SW480 (cell line): ENCODE data around the gene CACNA1G.

Source experiments
- DNase-seq: peaks from one replicate; pipeline ENCODE4 v3.0.0-alpha.2; 2016; ENCODE audit warnings: low spot score

The CACNA1G gene

DNA sequence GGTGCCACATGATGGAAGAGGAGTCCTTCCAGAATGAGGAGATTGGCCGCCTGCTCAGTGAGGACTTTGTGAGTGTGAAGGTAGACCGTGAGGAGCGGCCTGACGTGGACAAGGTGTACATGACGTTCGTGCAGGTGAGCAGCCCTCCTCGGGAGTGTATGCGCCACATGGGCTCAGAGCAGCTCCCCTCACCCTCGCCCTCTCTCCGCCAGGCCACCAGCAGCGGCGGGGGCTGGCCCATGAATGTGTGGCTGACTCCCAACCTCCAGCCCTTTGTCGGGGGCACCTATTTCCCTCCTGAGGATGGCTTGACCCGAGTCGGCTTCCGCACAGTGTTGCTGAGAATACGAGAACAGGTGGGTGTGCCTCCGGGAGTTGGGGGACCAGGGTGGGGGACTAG is 11.7 kb upstream of the CACNA1G start:
- DNase-seq, result no peak

DNA sequence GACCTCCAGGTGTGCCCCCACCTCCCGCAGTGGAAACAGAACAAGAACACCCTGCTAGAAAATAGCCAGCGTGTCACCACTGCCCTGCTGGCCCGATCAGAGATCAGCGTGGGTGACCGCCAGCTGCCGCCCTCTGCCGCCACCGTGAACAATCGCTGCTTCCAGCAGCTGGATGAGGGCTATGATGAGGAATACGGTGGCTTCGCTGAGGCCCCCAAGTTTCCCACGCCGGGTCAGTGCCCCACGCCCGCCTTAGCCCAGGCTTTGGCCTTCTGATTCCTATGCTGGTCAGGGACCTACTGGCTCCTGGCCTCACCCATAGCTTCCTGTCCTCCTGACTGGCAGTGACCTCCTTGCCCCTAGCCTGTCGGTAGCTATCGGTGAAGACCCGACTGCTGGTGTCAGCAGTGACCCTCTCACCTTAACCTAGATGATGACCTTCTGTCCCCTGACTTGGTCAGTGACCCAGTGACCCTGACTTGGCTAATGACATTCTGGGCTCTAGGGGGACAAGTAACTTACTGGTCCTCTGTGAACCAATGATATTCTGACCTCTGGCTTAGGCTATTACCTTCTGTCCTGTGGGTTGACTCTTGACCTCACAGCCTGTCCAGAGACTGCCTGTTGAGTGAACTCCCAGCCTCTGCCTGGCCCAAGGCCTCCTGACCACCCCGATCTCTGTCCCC is 11.1 kb upstream of the CACNA1G start:
- no peak for DNase-seq

DNA sequence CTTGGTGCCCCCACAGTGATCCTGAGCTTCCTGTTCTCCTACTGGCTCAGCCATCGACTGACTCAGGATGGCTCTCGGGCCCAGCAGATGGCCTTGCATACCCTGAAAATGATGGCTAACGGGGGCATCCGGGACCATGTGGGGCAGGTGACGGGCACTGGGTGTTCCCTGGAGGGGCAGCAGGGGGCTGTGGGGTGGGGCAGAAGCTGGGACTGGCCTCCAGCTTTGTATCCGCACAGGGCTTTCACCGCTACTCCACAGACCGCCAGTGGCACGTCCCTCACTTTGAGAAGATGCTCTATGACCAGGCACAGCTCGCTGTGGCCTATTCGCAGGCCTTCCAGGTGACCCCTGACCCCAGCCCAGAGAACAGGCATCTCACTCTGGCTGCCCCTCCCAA is 10.5 kb upstream of the CACNA1G start:
- no peak for DNase-seq

DNA sequence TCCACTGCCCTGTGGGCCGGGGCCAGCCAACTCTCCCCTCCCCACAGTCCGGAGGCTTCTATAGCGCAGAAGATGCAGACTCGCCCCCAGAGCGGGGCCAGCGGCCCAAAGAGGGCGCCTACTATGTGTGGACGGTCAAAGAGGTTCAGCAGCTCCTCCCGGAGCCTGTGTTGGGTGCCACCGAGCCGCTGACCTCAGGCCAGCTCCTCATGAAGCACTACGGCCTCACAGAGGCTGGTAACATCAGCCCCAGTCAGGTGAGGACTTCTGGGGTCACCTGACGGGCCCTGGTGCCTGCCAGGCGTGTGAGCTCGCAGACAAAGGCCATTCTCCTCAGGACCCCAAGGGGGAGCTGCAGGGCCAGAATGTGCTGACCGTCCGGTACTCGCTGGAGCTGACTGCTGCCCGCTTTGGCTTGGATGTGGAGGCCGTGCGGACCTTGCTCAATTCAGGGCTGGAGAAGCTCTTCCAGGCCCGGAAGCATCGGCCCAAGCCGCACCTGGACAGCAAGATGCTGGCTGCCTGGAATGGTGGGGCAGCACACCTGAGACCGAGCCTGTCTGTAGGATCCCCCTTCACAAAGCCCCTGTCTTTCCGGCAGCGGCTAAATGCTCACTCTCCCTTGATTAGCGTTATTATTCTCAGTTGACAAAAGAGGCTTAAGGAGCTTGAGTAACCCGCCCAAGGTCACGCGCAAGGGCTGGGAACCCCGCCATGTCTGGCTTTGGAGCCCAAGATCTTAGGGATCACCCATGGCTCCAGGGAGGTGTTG is 9.7 kb upstream of the CACNA1G start:
- peak; percentile 59 for DNase-seq

DNA sequence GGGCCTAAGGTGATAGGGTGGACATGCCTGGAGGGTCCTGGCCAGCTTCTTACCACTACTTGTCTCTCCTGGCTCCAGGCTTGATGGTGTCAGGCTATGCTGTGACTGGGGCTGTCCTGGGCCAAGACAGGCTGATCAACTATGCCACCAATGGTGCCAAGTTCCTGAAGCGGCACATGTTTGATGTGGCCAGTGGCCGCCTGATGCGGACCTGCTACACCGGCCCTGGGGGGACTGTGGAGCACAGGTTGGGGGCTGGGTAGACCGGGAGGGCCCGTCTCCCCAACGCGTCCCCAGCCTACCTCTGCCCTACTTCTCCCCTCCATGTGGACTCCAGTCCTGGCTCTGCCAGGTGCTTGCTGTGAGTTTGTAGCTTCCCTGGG is 9.1 kb upstream of the CACNA1G start:
- no peak for DNase-seq

DNA sequence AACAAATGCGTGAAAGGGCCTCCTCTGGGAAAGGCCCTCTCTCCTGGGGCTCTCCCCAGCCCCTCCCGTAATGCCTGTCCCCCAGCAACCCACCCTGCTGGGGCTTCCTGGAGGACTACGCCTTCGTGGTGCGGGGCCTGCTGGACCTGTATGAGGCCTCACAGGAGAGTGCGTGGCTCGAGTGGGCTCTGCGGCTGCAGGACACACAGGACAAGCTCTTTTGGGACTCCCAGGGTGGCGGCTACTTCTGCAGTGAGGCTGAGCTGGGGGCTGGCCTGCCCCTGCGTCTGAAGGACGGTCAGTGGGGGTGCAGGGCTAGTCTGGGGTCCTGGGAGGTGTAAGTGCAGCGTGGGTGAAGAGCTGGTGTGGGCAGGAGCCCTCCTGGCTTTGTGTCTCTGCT is 8.6 kb upstream of the CACNA1G start:
- DNase-seq, result no peak

DNA sequence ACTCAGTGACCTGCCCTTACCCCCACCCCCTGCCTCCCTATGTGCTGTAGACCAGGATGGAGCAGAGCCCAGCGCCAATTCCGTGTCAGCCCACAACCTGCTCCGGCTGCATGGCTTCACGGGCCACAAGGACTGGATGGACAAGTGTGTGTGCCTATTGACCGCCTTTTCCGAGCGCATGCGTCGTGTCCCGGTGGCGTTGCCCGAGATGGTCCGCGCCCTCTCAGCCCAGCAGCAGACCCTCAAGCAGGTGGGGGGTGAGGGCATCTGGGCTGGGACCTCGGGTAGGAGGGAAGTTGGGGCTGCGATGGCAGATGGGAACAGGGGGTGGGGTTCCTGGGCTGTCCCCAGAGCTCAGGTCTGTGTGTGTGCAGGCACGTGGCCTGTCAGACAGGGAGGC is 6.3 kb upstream of the CACNA1G start:
- DNase-seq, result no peak

DNA sequence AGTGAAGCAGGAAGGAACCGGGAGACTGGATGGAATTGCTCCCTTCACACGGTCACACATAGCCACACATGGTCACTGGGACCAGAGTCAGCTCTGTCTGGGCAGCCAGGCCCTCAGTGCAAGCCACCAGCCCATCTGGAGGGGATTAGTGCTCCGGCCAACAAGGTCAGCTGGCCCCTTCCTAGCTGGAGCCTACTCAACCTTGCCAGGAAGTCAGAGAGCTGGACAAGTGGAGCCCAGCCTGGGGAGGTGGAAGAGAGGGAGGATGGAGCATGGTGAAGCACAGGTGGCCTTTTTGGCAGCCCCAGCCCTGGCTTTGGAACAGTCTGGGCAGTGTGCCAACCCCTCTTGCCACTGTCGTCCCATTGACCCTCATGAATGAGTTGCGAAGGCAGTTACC is 3.7 kb upstream of the CACNA1G start:
- no peak for DNase-seq

DNA sequence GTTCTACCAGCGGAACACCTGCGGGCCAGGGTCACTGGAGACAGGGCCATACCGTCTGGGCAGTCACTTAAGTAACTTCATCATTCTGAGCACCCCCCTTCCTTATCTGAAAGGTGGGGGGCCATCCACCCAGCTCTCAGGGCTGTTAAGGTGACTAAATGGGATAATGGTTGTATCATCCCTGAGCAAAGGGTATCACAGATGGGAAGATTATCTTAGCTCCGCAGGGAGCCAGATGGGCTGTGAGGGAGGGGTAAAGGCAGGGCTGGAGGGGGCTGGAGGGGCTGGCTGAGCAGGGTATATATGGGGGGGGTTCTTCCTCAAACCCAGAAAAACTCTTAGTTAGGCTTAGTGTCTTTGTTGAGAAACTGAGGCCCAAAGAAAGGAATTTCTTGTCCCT is 2.9 kb upstream of the CACNA1G start:
- DNase-seq, result no peak

DNA sequence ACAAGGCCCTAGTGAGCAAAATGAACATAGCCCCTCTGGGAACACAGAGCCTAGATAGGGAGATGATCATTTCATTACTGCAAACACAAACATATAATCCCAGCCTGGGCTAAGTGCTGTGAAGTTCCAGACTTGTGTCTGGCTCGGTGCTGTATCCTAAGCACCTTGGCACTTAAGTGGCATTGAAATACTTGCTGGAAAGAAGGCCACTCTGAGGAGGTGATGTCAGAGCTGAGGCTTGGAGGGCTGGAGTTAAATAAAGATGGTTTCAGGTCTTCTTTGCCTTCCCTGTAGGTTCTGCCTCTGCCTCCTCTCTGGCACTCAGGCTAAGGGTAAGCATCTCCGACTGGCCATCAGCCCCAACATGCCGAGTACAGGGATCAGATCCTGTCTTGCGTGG is 2.4 kb upstream of the CACNA1G start:
- DNase-seq, result no peak

DNA sequence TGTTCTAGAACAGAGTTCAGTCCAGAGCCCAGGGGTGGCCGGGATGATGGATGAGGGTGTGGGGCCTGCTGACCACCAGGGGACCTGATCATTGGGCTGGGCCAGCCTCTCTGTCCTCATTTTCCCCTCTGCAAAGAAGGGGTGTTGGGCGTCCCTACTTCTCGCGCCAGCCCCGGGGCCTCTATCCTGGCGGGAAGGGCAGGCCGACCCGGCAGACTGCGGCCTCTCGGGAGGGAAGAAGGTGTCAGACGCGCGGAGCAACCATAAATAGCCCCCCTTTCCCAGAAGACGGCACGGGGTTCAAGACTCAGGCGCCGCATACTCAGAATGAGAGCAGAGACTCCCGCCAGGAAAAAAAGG is 2.0 kb upstream of the CACNA1G start:
- no peak for DNase-seq

DNA sequence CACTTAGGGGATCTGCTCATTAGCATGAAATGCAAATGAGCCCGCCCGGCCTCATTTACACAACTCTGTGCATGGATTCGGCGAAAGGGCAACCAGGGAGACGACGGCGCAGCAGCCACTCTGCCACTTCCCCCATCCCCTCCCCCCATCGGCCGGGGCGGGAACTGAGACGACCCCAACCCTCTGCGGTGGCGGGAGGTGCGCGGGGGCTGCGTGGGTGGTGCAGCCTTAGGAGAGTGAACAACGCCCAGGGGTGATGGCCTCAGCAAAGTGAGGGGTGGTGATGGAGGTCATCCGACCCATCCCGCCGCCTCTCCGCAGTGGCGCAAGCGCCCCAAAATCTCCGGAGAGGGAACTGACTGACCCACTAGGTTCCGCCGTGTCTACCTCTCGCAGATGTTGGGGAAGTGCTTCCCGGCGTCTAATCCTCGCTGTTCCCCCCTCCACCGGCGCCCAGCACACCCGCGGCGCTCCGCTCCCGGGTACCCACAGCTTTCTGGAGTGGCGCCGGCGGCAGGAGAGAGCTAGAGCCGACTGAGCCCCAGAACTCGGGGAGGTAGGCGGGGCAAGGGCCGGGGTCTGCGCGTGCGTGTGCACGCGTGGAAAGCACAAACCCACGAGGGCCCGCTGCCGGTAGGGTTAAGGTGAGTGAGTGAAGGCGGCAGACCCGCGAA is 1.4 kb upstream of the CACNA1G start:
- no peak for DNase-seq

DNA sequence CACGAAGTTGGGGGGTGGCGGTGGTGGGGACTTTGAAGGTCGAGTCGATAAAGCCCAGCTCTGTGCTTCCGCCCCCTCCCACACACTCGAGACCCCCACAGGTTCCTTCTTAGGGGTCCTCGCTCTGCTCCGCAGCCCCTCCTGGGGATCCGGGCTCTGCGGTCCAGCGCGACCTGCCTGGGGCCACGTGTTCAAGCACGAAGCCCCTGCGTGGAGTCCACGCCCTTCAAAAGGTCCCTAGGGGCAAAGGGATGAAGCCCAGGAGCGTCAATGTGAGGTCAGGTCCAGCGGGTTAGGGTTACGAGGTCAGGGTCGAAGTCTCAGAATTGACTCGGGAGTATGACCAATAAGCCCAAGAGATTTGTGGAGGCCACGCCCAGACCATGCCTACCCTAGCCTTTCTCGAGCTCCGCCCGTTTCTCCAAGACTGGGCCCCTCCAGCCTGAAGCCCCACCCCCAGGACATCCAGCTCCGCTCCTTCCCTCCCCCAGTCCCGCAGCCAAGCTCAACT is 786 bp upstream of the CACNA1G start:
- DNase-seq, result peak; percentile 56

DNA sequence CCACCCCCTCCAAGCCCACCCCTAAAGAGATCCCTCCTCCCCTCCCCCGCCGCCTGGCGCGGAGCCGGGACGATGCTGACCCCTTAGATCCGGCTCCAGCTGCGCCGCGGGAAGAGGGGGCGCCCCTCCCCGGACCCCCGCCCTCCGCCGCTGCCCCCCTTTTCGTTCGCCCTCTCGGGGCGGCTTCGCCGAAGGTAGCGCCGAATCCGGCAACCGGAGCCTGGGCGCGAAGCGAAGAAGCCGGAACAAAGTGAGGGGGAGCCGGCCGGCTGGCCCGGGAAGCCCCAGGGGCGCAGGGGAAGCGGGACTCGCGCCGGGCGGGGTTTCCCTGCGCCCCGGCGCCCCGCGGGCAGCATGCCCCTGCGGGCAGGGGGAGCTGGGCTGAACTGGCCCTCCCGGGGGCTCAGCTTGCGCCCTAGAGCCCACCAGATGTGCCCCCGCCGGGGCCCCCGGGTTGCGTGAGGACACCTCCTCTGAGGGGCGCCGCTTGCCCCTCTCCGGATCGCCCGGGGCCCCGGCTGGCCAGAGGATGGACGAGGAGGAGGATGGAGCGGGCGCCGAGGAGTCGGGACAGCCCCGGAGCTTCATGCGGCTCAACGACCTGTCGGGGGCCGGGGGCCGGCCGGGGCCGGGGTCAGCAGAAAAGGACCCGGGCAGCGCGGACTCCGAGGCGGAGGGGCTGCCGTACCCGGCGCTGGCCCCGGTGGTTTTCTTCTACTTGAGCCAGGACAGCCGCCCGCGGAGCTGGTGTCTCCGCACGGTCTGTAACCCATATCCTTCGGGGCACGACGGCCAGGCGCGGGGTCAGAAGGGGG is 623 bp downstream of the CACNA1G start:
- DNase-seq, result no peak

DNA sequence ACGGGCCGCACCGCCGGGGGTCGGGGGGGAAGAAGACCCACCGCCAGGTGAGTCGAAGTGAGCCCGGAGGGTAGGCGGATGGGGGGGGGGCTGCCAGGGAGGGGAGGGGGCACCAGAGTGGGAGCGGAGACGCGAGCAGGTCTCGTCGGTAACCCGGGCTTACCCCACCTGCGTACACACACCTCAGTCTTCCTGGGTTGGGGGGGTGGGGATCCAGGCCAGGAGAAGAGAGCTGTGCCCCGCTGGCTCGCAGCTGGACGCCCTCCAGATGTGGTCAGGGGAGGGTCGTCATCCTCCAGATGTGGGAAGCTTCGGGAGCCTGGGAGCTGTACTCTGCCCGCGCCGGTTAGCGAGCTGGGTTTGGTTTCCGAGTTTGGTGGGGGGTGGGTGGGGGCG is 1.2 kb downstream of the CACNA1G start:
- DNase-seq, result no peak

DNA sequence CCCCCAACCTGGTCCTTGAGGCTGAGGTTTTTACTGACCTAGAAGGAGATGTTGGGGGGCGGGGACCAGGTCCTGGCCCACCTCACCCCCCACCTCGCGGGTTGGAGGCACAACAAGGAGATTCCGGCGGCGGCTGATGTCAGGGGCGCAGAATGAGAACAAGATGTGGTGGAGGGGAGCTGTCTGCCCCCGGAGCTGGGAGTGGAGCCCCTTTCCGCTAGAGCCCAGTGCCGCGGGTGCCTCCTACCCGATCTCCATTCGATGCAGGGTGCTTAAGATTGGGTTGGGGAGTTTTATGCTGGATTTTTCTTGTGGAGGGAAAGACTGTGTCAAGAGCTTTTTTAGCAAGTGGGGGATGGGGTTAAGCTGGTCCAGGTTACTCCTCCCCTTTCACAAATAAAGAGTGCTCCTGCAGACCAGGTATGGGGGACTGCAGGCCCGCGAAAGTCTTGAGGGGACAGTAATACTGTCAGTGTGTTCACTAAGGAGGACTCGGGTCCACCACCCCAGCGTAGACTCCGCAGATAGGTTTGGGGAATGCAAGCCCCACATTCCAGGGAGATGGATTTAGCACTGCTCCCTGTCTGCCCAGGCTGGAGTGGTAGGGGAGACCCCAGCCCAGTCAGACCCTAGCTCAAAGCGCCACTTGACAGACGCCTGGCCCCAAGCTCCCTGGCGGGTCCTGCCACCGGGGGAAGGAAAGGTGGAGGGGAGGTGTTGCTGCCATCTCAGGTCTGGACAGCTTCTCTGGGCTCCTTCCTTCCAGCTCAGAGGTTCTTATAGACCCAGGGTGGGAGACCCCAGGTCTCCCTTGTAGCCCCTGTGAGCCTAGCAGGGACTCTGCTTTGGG is 2.0 kb downstream of the CACNA1G start:
- no peak for DNase-seq

DNA sequence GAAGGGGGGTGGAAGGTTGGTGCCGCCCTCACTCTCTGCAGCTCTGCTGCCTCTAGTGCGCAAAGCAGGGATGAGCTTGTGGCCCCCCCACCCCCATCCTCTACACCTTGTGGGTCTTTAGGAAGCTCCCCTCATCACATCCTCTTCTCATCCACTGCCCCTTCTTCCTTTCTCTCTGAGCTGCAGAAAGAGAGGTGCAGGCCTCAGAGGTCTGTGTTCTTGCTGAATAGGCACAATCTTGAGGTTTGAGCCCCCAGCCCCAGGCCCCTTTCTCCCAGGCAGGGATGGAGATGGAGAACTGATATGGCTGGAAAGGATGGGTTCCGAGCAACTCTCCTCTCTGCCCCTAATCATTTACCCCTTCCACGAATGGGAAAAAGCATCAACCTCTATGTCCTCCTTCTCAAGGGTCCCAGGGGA is 2.6 kb downstream of the CACNA1G start:
- no peak for DNase-seq

DNA sequence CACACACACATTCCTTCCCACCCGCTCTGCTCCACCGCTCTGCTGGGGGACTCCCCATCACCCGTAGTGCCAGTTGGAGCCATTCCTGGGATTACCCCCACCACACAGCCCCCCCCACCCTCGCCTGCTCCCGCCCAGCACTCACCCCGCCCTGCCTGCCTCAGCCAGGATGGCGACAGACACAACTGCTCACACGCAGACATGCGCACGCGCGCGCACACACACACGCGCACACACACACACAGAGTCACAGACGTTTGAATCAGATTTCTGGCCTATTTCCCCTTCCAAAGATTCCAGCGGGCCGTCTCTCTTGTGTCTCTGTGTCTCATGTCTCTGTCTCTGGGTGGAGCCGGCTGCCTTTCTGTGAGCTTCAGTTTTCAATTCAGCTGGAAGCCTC is 4.4 kb downstream of the CACNA1G start:
- no peak for DNase-seq

DNA sequence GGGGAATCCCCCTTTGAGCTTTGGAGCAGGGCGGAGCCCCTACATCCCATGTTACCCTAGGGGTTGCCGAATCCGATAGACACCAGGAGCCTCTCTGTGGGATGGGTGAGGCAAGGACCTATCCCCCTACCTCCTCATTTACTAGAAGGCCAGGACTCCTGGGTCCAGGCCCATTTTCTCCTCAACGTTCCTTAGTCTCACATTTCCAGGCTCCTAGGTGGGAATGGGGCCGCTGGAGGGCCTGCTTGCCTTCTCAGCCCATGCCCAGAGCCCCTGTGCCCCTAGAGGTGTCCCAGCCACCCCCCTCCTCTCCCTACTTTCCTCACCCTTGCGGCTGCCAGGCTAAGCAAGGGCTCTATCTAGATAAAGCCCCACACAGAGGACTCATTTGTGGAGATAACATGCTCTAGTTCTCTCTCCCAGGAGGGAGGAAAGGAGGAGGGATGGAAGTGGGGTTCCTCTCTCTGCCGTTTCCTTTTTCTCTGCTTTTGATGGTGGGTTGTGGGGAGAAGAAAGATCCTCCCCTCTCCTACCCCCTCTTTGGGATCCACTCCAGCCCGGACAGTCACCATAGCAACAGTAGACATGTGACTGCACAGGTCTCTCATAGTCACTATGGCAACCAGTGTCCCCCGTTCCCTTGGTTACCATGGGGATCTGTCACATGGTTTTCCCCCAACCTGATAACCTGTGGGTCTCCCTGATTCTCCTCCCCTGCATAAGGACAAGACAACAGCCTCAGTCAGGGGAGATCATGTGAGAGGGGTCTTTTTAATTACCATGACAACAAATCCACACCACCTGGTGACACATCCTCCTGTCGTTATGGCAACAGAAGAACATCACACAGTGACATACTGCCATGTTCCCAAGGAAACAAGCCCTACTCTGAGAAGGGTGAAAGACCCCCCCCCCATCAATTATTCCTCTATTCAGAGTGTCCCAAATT is 5.2 kb downstream of the CACNA1G start:
- no peak for DNase-seq

DNA sequence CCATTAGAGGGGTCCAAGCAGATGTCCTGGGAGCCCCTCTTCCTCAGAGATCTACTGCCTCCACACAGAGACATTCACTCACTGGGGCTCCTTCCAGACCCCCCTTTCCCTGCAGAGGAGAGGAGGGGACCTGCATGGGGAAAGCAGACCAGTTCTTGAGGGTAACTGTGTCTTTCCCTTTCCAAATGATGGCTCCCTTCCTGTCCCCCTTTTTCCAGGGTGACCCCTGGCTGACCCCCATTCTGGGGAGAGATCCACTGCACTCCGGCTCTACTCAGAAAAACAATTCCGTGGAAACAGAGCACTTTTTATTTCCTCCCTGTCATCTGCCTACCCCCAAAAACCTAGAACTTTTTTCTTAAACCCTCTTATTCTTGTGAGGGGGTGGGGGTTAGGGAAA is 6.4 kb downstream of the CACNA1G start:
- DNase-seq, result no peak
